ENCODE data around the gene FASTK. TPM values are rescaled to one million over a fixed set of nuclear protein-coding genes. Genes with fewer than 3 reads are reported as not detected.

The FASTK gene
- total and polyA plus RNA-seq, 2 experiments from 2014 or later: 109 to 145 TPM

DNA sequence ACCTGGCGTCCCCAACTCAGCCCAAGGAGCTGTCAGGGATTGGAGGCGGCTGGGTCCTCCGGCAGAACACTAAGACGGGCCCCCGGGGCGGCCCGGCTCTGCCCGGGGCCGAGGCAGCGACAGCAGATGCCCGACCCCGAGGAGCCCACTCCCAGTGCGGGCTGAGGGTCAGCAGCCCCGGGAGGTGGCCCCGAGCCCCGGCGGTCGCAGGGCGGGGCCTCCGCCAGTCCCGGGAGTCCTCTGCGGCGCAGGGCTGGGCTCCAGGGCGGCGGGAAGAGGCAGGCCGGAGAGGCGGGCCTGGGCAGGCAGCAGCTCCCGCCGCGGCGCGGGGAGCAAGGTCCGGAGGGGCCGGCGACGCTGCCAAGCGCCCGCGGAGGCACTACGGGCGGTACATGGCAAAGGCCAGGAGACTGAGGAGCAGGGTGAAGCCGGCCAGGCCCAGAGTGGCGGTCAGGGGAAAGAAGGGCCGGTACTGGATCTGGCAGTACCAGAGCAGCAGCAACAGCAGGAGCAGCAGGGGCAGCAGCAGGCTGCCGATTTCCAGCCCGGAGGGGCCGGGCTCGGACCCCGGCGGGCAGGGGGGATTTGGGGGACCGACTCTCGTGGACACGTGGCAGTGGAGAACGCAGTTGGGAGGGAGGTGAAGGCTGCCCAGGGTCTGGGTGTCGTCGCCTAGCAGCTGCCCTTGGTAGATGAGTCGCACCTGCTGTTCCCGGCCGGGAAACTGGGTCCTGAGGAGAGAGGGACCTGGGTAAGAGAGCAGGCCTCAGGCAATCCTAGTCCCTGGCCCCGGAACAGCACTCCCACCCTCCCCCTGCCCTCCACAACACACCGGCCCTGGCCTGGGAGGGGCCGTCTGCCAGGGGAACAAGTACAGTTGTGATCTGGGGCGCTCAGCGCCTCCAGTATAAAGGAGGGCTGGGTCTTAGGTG is 827 bp upstream of the FASTK start:
- Histone ChIP-seq H3F3A (ENCODE audit: insufficient read depth) (peaks cover 24% of the 10 kb centered on the region), H3K27ac (peak overlapping the region; percentile 89), H3K4me2 (ENCODE audit: unreplicated experiment) (peak overlapping the region; percentile 87), H3K79me2 (ENCODE audit: insufficient read depth) (peaks cover 45% of the 10 kb centered on the region), H3K36me3 (ENCODE audit: low read depth) (no peaks in the 10 kb centered on the region), H3K9ac (peak overlapping the region; percentile 96), H3K9me3 (ENCODE audit: low read depth) (no peaks in the 10 kb centered on the region), H4K20me1 (ENCODE audit: insufficient read depth) (no peaks in the 10 kb centered on the region), H3K9me2 (ENCODE audit: insufficient read depth) (no peaks in the 10 kb centered on the region), H2AFZ (peak overlapping the region; percentile 31), H3K27me3 (replicated peaks; ENCODE audit: insufficient read depth) (no peaks in the 10 kb centered on the region), H3K4me3 (peak overlapping the region; percentile 91), H3K4me1 (ENCODE audit: insufficient read depth) (peaks cover 17% of the 10 kb centered on the region)
- in situ Hi-C loops (cut with MboI): no loop called here
- TF ChIP-seq EZH2phosphoT487 (IDR thresholded peaks at IDR 0.05; ENCODE audit: insufficient read depth, low read depth): no peak
- no peak for TF ChIP-seq EZH2 (IDR thresholded peaks at IDR 0.05; ENCODE audit: insufficient read depth, poor library complexity, severe bottlenecking)
- peak; percentile 68 for DNase-seq
- WGBS, 2 experiments (ENCODE audit: low coverage in 1 of 2, low lambda C conversion rate in 2 of 2, missing lambda C conversion rate in 2 of 2): 8 to 11% methylated on average over 39 to 46 of the region's 64 CpGs

DNA sequence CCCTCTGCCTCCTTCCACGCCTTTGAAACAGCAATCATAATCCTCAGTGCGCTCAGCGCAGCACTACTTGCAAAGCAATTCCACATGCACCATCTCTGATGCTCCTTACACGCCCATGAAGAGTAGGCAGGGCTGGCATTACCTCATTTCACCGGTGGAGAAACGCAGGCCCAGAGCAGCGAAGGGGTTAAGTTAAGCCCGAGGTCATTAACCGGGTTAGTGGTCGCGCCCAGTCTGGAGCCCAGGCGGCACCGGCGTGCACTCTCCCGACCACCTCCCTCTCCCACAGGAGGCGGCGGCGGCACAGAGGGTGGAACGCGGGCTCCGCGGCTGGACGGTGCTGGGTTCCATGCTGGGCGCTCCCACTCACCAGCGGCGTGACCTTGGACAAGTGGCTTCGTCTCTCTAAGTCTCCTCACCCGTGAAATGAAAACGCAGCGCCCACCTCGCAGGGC is 515 bp downstream of the FASTK start:
- Histone ChIP-seq H3K36me3 (ENCODE audit: low read depth) (no peaks in the 10 kb centered on the region), H3K9ac (peak overlapping the region; percentile 96), H3K4me1 (ENCODE audit: insufficient read depth) (peaks cover 17% of the 10 kb centered on the region), H2AFZ (peak overlapping the region; percentile 60), H3K27ac (peak overlapping the region; percentile 89), H3K4me3 (peak overlapping the region; percentile 91), H3K9me3 (ENCODE audit: low read depth) (no peaks in the 10 kb centered on the region), H3K27me3 (replicated peaks; ENCODE audit: insufficient read depth) (no peaks in the 10 kb centered on the region), H3F3A (ENCODE audit: insufficient read depth) (peaks cover 17% of the 10 kb centered on the region), H3K79me2 (ENCODE audit: insufficient read depth) (peaks cover 45% of the 10 kb centered on the region), H3K4me2 (ENCODE audit: unreplicated experiment) (peak overlapping the region; percentile 81), H3K9me2 (ENCODE audit: insufficient read depth) (no peaks in the 10 kb centered on the region), H4K20me1 (ENCODE audit: insufficient read depth) (no peaks in the 10 kb centered on the region)
- peak; percentile 79 for DNase-seq
- 0 to 3% methylated on average over 28 to 30 of the region's 31 CpGs for WGBS, 2 experiments (ENCODE audit: low coverage in 1 of 2, low lambda C conversion rate in 2 of 2, missing lambda C conversion rate in 2 of 2)
- in situ Hi-C loops (cut with MboI): no loop called here
- no peak for TF ChIP-seq EZH2phosphoT487 (IDR thresholded peaks at IDR 0.05; ENCODE audit: insufficient read depth, low read depth)
- no peak for TF ChIP-seq EZH2 (IDR thresholded peaks at IDR 0.05; ENCODE audit: insufficient read depth, poor library complexity, severe bottlenecking)

DNA sequence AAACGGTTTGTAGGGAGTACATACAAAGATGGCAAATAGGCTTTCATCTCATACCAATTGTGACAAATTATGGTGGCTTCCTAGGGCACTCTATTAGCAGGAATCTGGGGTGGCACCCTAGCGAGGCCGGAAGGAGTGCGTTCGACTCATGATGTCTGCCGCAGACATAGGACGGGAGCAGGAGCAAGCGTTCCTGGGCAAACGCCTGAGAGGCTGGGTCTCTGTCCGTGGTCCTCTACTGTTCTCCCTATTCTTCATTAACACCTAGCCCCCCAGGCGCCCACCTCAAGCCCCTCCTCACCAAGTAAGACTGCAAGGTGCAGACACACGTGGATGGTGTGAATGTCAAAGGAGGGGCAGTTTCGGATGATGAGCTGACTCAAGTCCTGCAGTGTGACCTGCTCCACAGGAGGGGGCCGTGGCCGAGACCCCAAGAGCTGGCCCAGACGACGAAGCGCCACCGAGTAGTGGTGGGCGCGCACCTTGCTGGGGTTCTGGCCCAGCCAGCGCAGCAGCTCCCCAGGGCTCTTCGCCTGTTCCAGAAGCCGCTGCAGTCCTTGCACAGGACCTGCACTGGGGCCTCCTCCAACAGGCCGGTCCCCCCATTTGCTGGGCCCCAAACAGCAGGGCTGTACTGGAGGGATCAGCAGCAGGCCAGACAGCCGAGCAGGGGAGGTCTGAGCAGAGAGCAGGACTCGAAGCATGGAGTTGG is 1.3 kb downstream of the FASTK start:
- Histone ChIP-seq H3K27me3 (replicated peaks; ENCODE audit: insufficient read depth) (no peaks in the 10 kb centered on the region), H3K9me2 (ENCODE audit: insufficient read depth) (no peaks in the 10 kb centered on the region), H3K9ac (peak overlapping the region; percentile 96), H2AFZ (no peak overlapping the region), H3K4me2 (ENCODE audit: unreplicated experiment) (peak overlapping the region; percentile 81), H3K79me2 (ENCODE audit: insufficient read depth) (peaks cover 45% of the 10 kb centered on the region), H3K27ac (peak overlapping the region; percentile 89), H3F3A (ENCODE audit: insufficient read depth) (peaks cover 13% of the 10 kb centered on the region), H3K4me1 (ENCODE audit: insufficient read depth) (peaks cover 17% of the 10 kb centered on the region), H3K9me3 (ENCODE audit: low read depth) (no peaks in the 10 kb centered on the region), H3K36me3 (ENCODE audit: low read depth) (no peaks in the 10 kb centered on the region), H4K20me1 (ENCODE audit: insufficient read depth) (no peaks in the 10 kb centered on the region), H3K4me3 (peak overlapping the region; percentile 91)
- DNase-seq: peak; percentile 19
- no peak for TF ChIP-seq EZH2phosphoT487 (IDR thresholded peaks at IDR 0.05; ENCODE audit: insufficient read depth, low read depth)
- no peak for TF ChIP-seq EZH2 (IDR thresholded peaks at IDR 0.05; ENCODE audit: insufficient read depth, poor library complexity, severe bottlenecking)
- in situ Hi-C loops (cut with MboI): no loop called here
- 73 to 78% methylated on average over 24 to 27 of the region's 27 CpGs for WGBS, 2 experiments (ENCODE audit: low coverage in 1 of 2, low lambda C conversion rate in 2 of 2, missing lambda C conversion rate in 2 of 2)

Measured in GM23248 (cell line).